K562 (cell line): ENCODE measurements around the gene ATP4B.

Source experiments
- BACH1 ChIP-seq: fragments of 200-800 bp; sonication (Bioruptor generic); IDR thresholded peaks from 2 replicates; pipeline ENCODE4 v1.6.1; 2016; ENCODE audit warnings: missing genetic modification characterization, missing compliant biosample characterization
- CTCF ChIP-seq, 3 experiments: IDR thresholded peaks in 2 of 3; conservative IDR thresholded peaks in 1 of 3; 2 replicates each; pipeline ENCODE4 v1.5.1; 2011 to 2012; ENCODE audit warnings: low read length in 3 of 3, mild to moderate bottlenecking in 3 of 3, control low read depth in 2 of 3, improper control_type of control experiment in 1 of 3, inconsistent platforms in 1 of 3, low read depth in 1 of 3, mixed read lengths in 1 of 3, moderate library complexity in 1 of 3; ENCODE audit not compliant: insufficient read depth in 2 of 3
- EP300 ChIP-seq: IDR thresholded peaks from 2 replicates; pipeline ENCODE4 v1.6.1; 2012; ENCODE audit warnings: low read length, improper control_type of control experiment
- FOS ChIP-seq: IDR thresholded peaks from 3 replicates; pipeline ENCODE4 v1.6.1; 2011; ENCODE audit not compliant: insufficient read length; ENCODE audit errors: extremely low read depth
- MAX ChIP-seq: sonication (generic); formaldehyde crosslinking; IDR thresholded peaks from 2 replicates; pipeline ENCODE4 v1.9.0; 2022; ENCODE audit warnings: mild to moderate bottlenecking, missing genetic modification reagents
- NR3C1 ChIP-seq: sonication (generic); formaldehyde crosslinking; IDR thresholded peaks from 2 replicates; pipeline ENCODE4 v1.8.1; 2022; ENCODE audit warnings: missing genetic modification reagents
- POLR2A ChIP-seq: fragments of 450-650 bp; conservative IDR thresholded peaks from 2 replicates; pipeline ENCODE4 v1.6.1; 2016
- RFX5 ChIP-seq: IDR thresholded peaks from 2 replicates; pipeline ENCODE4 v1.6.1; 2011; ENCODE audit warnings: low read depth, mild to moderate bottlenecking, improper control_type of control experiment, low read length
- SPI1 ChIP-seq: IDR thresholded peaks from 2 replicates; pipeline ENCODE4 v1.6.1; 2011; ENCODE audit warnings: low read depth, low read length, control low read depth, borderline replicate concordance
- THRA ChIP-seq: fragments of 450-650 bp; IDR thresholded peaks from 2 replicates; pipeline ENCODE4 v1.6.1; 2017; ENCODE audit warnings: mild to moderate bottlenecking, moderate library complexity
- TRIM24 ChIP-seq, 2 experiments: fragments of 450-650 bp; IDR thresholded peaks; 2 replicates each; pipeline ENCODE4 v1.6.1; 2016

GRCh38 chr13:113654175-113654560 is 3.8 kb downstream of the ATP4B start:
- no peak for TF ChIP-seq RFX5
- TF ChIP-seq BACH1 (tag) = no peak
- TF ChIP-seq THRA = no peak
- TF ChIP-seq MAX = no peak
- TF ChIP-seq CTCF (IDR thresholded peaks at IDR 0.05 in 2 of 3, conservative IDR thresholded peaks at IDR 0.05 in 1 of 3; ENCODE audit: insufficient read depth in 2 of 3, low read depth in 1 of 3, low read length in 3 of 3) = no peak
- TF ChIP-seq POLR2A = no peak
- TF ChIP-seq SPI1 = no peak
- no peak for TF ChIP-seq FOS
- no peak for TF ChIP-seq TRIM24 (IDR thresholded peaks at IDR 0.05)
- TF ChIP-seq EP300 = no peak
- TF ChIP-seq NR3C1 (CRISPR knock-in tag) = no peak
